MM.1S (cell line): ENCODE data around the gene GPHN.

Experiments used
- CTCF ChIP-seq: fragments of 300-600 bp; sonication (generic); IDR thresholded peaks from 2 replicates; pipeline ENCODE4 v1.5.1; 2016; ENCODE audit warnings: antibody characterized with exemption, low read length, mixed read lengths
- EZH2 ChIP-seq: fragments of 300-600 bp; sonication (generic); optimal IDR thresholded peaks from 2 replicates; pipeline ENCODE3; 2017; ENCODE audit warnings: low read depth, mild to moderate bottlenecking, antibody characterized with exemption, low read length, mixed read lengths
- EZH2phosphoT487 ChIP-seq: fragments of 300-600 bp; sonication (generic); IDR thresholded peaks from 2 replicates; pipeline ENCODE4 v1.6.1; 2018; ENCODE audit warnings: antibody characterized with exemption, low read length

GRCh38 chr14:66613344-66613743, 105.4 kb downstream of the GPHN start:
- TF ChIP-seq CTCF (no peak), EZH2 (no peak), EZH2phosphoT487 (no peak)
